H9 (cell line): ENCODE measurements around the gene STK11IP. TPM values are rescaled to one million over a fixed set of nuclear protein-coding genes. Genes with fewer than 3 reads are reported as not detected.

Source experiments
- DNase-seq: peaks from one replicate; pipeline ENCODE4 v3.0.0-alpha.2; 2017
- H2AFZ ChIP-seq: one replicate; pipeline ENCODE4 v1.6.1; 2013; ENCODE audit warnings: mild to moderate bottlenecking, low read length, control low read depth, moderate library complexity
- H2AK5ac ChIP-seq: 2 replicates; pipeline ENCODE4 v1.6.1; 2013; ENCODE audit warnings: low read length, control low read depth, mixed read lengths; ENCODE audit not compliant: insufficient read length
- H2BK120ac ChIP-seq: one replicate; pipeline ENCODE4 v1.6.1; 2013; ENCODE audit warnings: low read depth, mild to moderate bottlenecking, low read length, control low read depth, inconsistent platforms; ENCODE audit not compliant: poor library complexity, severe bottlenecking
- H2BK12ac ChIP-seq: 2 replicates; pipeline ENCODE4 v1.6.1; 2013; ENCODE audit warnings: low read length, control low read depth, mixed read lengths, low read depth; ENCODE audit not compliant: insufficient read length
- H2BK15ac ChIP-seq: 2 replicates; pipeline ENCODE4 v1.6.1; 2013; ENCODE audit warnings: low read depth, low read length, control low read depth
- H2BK20ac ChIP-seq: one replicate; pipeline ENCODE4 v1.6.1; 2013; ENCODE audit warnings: low read depth, mild to moderate bottlenecking, low read length, control low read depth, inconsistent platforms; ENCODE audit not compliant: poor library complexity, severe bottlenecking
- H2BK5ac ChIP-seq: 2 replicates; pipeline ENCODE4 v1.6.1; 2013; ENCODE audit warnings: low read length, control low read depth, mixed read lengths; ENCODE audit not compliant: insufficient read length
- H3K14ac ChIP-seq: 2 replicates; pipeline ENCODE4 v1.6.1; 2013; ENCODE audit warnings: low read length, control low read depth; ENCODE audit not compliant: insufficient read depth
- H3K18ac ChIP-seq: 2 replicates; pipeline ENCODE4 v1.6.1; 2013; ENCODE audit warnings: low read depth, mild to moderate bottlenecking, mixed read lengths, low read length, control low read depth; ENCODE audit not compliant: insufficient read length
- H3K23ac ChIP-seq: 2 replicates; pipeline ENCODE4 v1.6.1; 2013; ENCODE audit warnings: low read length, control low read depth, mixed read lengths, low read depth; ENCODE audit not compliant: insufficient read length
- H3K23me2 ChIP-seq: 2 replicates; pipeline ENCODE4 v1.6.1; 2013; ENCODE audit warnings: low read depth, mild to moderate bottlenecking, mixed read lengths, low read length, control low read depth; ENCODE audit not compliant: insufficient read length, poor library complexity, severe bottlenecking
- H3K27ac ChIP-seq: 2 replicates; pipeline ENCODE4 v1.5.1; 2013; ENCODE audit warnings: low read length, control low read depth, mixed read lengths, low read depth; ENCODE audit not compliant: insufficient read length
- H3K27me3 ChIP-seq: 2 replicates; pipeline ENCODE4 v1.6.1; 2013; ENCODE audit warnings: low read length, control low read depth, inconsistent platforms; ENCODE audit not compliant: insufficient read depth
- H3K4ac ChIP-seq: 2 replicates; pipeline ENCODE4 v1.6.1; 2013; ENCODE audit warnings: low read depth, mild to moderate bottlenecking, control low read depth, inconsistent platforms, low read length, moderate library complexity
- H3K4me1 ChIP-seq: 2 replicates; pipeline ENCODE4 v1.6.1; 2013; ENCODE audit warnings: low read length, control low read depth, inconsistent platforms; ENCODE audit not compliant: insufficient read depth
- H3K4me2 ChIP-seq: 2 replicates; pipeline ENCODE4 v1.6.1; 2013; ENCODE audit warnings: low read length, control low read depth, mixed read lengths; ENCODE audit not compliant: insufficient read length, insufficient read depth
- H3K56ac ChIP-seq: 2 replicates; pipeline ENCODE4 v1.6.1; 2013; ENCODE audit warnings: low read depth, mild to moderate bottlenecking, mixed read lengths, low read length, control low read depth; ENCODE audit not compliant: insufficient read length
- H3K79me1 ChIP-seq: 2 replicates; pipeline ENCODE4 v1.6.1; 2013; ENCODE audit warnings: low read depth, mild to moderate bottlenecking, moderate library complexity, low read length, control low read depth, inconsistent platforms; ENCODE audit not compliant: insufficient read depth, poor library complexity, severe bottlenecking
- H3K79me2 ChIP-seq: 2 replicates; pipeline ENCODE4 v1.6.1; 2013; ENCODE audit warnings: low read length, control low read depth, inconsistent platforms; ENCODE audit not compliant: insufficient read depth
- H3K9ac ChIP-seq: 2 replicates; pipeline ENCODE4 v1.6.1; 2013; ENCODE audit warnings: low read length, control low read depth, mixed read lengths; ENCODE audit not compliant: insufficient read length; ENCODE audit errors: extremely low read depth
- H3K9me3 ChIP-seq: one replicate; pipeline ENCODE4 v1.6.1; 2013; ENCODE audit warnings: low read depth, low read length, inconsistent platforms; ENCODE audit not compliant: control insufficient read depth
- H3T11ph ChIP-seq: one replicate; pipeline ENCODE4 v1.6.1; 2013; ENCODE audit warnings: mild to moderate bottlenecking, low read length, control low read depth, inconsistent platforms
- H4K20me1 ChIP-seq: one replicate; pipeline ENCODE4 v1.6.1; 2013; ENCODE audit not compliant: control insufficient read depth, insufficient read length, insufficient read depth
- H4K5ac ChIP-seq: 2 replicates; pipeline ENCODE4 v1.6.1; 2013; ENCODE audit warnings: low read depth, mild to moderate bottlenecking, mixed read lengths, low read length, control low read depth; ENCODE audit not compliant: insufficient read length
- H4K8ac ChIP-seq: replicated peaks from 2 replicates; pipeline ENCODE4 v1.6.1; 2013; ENCODE audit warnings: low read length, control low read depth, mixed read lengths, low read depth; ENCODE audit not compliant: insufficient read length
- H4K91ac ChIP-seq: 2 replicates; pipeline ENCODE4 v1.6.1; 2013; ENCODE audit warnings: low read depth, mild to moderate bottlenecking, moderate library complexity, mixed read lengths, low read length, control low read depth; ENCODE audit not compliant: insufficient read length
- H3K27ac Mint-ChIP-seq, 3 experiments: 2 replicates in 2 of 3; 3 replicates in 1 of 3; pipeline ENCODE4 v1.8.0; 2020 to 2021; ENCODE audit warnings: mixed read lengths in 3 of 3, mild to moderate bottlenecking in 1 of 3, moderate library complexity in 1 of 3
- H3K27me3 Mint-ChIP-seq: 2 replicates; pipeline ENCODE4 v1.8.0; 2021; ENCODE audit warnings: low read depth, mild to moderate bottlenecking, moderate library complexity, mixed read lengths
- H3K36me3 Mint-ChIP-seq, 3 experiments: 2 replicates in 2 of 3; 3 replicates in 1 of 3; pipeline ENCODE4 v1.8.0; 2020 to 2021; ENCODE audit warnings: low read depth in 3 of 3, mixed read lengths in 3 of 3; ENCODE audit not compliant: insufficient read depth in 1 of 3
- H3K4me1 Mint-ChIP-seq, 2 experiments: 2 replicates each; pipeline ENCODE4 v1.8.0; 2020; ENCODE audit warnings: mixed read lengths in 2 of 2
- H3K4me3 Mint-ChIP-seq, 2 experiments: 2 replicates in 1 of 2; 3 replicates in 1 of 2; pipeline ENCODE4 v1.8.0; 2020 to 2021; ENCODE audit warnings: mild to moderate bottlenecking in 2 of 2, mixed read lengths in 2 of 2, moderate library complexity in 1 of 2
- H3K9me3 Mint-ChIP-seq, 2 experiments: 2 replicates in 1 of 2; 3 replicates in 1 of 2; pipeline ENCODE4 v1.8.0; 2020; ENCODE audit warnings: mild to moderate bottlenecking in 2 of 2, mixed read lengths in 2 of 2, moderate library complexity in 1 of 2
- WGBS: extraction: QIAGEN DNeasy Blood & Tissue Kit; methylation state at CpG from one replicate; pipeline ENCODE4 v1.1.7; 2013; ENCODE audit warnings: missing lambda C conversion rate, low lambda C conversion rate, mixed read lengths; ENCODE audit not compliant: insufficient read length; ENCODE audit errors: extremely low coverage; 5-methylcytosine and 5-hydroxymethylcytosine counted together
- total RNA-seq: library from RNA; stranded (reverse); gene quantifications from 2 replicates; pipeline ENCODE4 v1.2.1, GENCODE V29; 2021
- TF ChIP-seq, protein P1 (sequence below): fragments of 200-600 bp; sonication (generic); conservative IDR thresholded peaks from 3 replicates; pipeline ENCODE4 v1.8.0; 2021; ENCODE audit warnings: antibody characterized with exemption, mild to moderate bottlenecking

Gene STK11IP
- total RNA-seq, 1 experiment from 2014 or later = 31.1 TPM

DNA sequence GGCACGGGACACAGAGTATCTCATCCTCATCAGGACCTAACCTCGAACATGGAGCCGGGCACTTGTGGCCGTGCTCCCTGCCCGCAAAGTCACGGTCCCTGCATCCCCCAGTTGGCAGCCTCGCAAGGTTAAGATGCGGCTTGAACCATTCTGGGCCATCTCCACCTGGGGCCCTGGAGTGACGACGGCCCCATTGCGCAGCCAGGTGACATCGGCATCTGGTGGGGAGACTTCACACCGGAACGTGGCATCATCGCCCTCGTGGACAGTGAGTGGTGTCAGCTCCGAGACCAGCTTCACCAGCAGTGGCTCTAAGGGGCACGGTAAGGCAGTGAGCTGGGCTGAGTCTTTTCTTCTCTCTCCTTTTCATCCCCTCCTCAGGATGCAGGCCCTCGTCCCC lies 41.2 kb upstream of the STK11IP start:
- H3K56ac ChIP-seq = no peak overlapping the region
- peaks cover 4% of the 10 kb centered on the region; the same call in 1 of the 2 replicates for H3K27me3 ChIP-seq
- H3T11ph ChIP-seq = no peak overlapping the region
- no peak for DNase-seq
- H3K79me2 ChIP-seq = no peaks in the 10 kb centered on the region
- H3K23ac ChIP-seq = no peak overlapping the region
- H4K5ac ChIP-seq = no peak overlapping the region
- peaks cover 13% of the 10 kb centered on the region; the same call in 1 of the 2 replicates for H3K4me1 ChIP-seq
- no peak overlapping the region for H2BK12ac ChIP-seq
- H2BK20ac ChIP-seq = no peak overlapping the region
- H4K20me1 ChIP-seq = no peaks in the 10 kb centered on the region
- H3K27ac ChIP-seq = no peak overlapping the region
- H3K23me2 ChIP-seq = peaks cover 7% of the 10 kb centered on the region
- peaks cover 14 to 40% (median 37%) of the 10 kb centered on the region in 3 experiments for H3K36me3 Mint-ChIP-seq
- no peak overlapping the region for H3K14ac ChIP-seq
- no peak overlapping the region for H3K9ac ChIP-seq
- peaks cover 17 to 26% of the 10 kb centered on the region in 2 experiments for H3K4me1 Mint-ChIP-seq
- H4K8ac ChIP-seq = no peak overlapping the region
- no peak overlapping the region for H2BK5ac ChIP-seq
- WGBS = no CpG with 5 or more reads among the region's 19 CpGs
- no peak overlapping the region for H4K91ac ChIP-seq
- H3K27ac Mint-ChIP-seq = no peak overlapping the region
- no peaks in the 10 kb centered on the region; a peak in 1 of 5 replicates for H3K9me3 Mint-ChIP-seq
- H2AFZ ChIP-seq = no peak overlapping the region
- H3K9me3 ChIP-seq = no peaks in the 10 kb centered on the region
- no peak overlapping the region for H3K18ac ChIP-seq
- H3K4me3 Mint-ChIP-seq = no peak overlapping the region
- H2BK15ac ChIP-seq = no peak overlapping the region
- no peak overlapping the region for H3K4me2 ChIP-seq
- peaks cover 24% of the 10 kb centered on the region for H3K27me3 Mint-ChIP-seq
- no peak overlapping the region for H3K4ac ChIP-seq
- no peaks in the 10 kb centered on the region for H3K79me1 ChIP-seq
- no peak overlapping the region for H2BK120ac ChIP-seq
- TF ChIP-seq, protein P1, sequence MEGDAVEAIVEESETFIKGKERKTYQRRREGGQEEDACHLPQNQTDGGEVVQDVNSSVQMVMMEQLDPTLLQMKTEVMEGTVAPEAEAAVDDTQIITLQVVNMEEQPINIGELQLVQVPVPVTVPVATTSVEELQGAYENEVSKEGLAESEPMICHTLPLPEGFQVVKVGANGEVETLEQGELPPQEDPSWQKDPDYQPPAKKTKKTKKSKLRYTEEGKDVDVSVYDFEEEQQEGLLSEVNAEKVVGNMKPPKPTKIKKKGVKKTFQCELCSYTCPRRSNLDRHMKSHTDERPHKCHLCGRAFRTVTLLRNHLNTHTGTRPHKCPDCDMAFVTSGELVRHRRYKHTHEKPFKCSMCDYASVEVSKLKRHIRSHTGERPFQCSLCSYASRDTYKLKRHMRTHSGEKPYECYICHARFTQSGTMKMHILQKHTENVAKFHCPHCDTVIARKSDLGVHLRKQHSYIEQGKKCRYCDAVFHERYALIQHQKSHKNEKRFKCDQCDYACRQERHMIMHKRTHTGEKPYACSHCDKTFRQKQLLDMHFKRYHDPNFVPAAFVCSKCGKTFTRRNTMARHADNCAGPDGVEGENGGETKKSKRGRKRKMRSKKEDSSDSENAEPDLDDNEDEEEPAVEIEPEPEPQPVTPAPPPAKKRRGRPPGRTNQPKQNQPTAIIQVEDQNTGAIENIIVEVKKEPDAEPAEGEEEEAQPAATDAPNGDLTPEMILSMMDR = no peak
- H2AK5ac ChIP-seq = no peak overlapping the region
